ENCODE measurements around the gene MKRN1.
"Not testable (repeated sequence)": the region's sequence is repeated elsewhere in the genome, so short reads cannot be mapped to it uniquely, and the experiment has no call there.

DNA sequence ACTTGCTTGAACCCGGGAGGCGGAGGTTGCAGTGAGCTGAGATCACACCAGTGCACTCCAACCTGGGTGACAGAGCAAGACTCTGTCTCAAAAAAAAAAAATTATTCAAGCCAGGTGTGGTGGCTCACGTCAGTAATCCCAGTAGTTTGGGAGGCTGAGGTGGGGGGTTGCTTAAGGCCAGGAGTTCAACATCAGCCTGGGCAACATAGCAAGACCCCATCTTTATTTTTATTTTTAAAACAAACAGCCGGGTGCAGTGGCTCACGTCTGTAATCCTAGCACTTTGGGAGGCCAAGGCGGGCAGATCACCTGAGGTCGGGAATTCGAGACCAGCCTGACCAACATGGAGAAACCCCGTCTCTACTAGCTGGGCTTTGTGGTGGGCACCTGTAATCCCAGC is 63.5 kb downstream of the MKRN1 start:
- TF ChIP-seq EZH2 (IDR thresholded peaks at IDR 0.05; ENCODE audit: insufficient read depth, poor library complexity, severe bottlenecking); EZH2phosphoT487 (IDR thresholded peaks at IDR 0.05; ENCODE audit: insufficient read depth, low read depth): not testable (repeated sequence)

Measured in GM23248 (cell line).